HG02623 (cell line): ENCODE results near the gene THYN1.
"Not testable (repeated sequence)": the region's sequence is repeated elsewhere in the genome, so short reads cannot be mapped to it uniquely, and the experiment has no call there.

ENCODE experiments used
- ATAC-seq: cut with Tn5 transposase; IDR thresholded peaks from one replicate; pipeline ENCODE4 v1.9.1; 2021; ENCODE audit warnings: moderate library complexity; ENCODE audit not compliant: unreplicated experiment

Gene THYN1

DNA sequence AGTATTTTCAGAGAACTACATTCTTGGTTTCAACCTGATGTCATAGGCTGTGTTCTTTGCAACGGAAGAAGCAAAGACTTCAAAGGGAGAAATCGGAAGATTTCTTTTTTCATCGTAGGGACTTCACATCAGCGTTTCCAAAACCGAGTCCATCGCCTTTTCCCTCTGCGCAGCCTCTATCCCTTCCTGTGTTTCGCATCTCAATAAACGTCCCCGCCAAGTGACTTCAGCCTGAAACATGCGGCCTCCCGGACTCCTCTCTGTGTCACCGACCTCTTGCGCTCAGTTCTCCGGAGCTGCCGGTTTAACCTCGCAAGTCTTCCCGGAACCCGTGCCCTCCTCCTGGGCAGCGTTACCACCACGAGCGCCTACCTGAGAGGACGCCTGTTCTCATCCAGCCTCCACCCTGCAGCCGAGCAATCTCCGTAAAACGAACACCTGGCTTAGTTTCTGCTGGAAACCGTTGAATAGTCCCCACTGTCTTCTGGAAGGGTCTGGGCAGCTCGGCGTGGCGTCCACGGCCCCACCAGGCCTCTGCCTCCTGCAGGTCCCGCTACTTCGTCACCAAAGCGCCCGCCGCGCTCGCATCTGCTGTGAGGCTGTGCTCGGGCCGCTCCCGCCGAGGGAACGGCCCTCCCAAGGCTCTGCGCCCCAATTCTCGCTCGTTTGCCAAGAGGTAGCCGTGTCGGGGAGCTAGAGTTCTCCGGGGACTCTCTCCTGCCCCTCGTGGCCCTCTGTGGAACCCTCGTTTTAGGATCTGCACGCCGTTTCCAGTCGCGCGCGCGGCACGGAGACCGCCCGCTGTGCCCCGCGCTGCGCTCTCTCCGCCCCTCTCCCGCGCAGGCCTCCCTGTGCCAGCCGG lies 22.6 kb upstream of the THYN1 start, which contains the start of gene GLB1L3:
TSS of gene GLB1L3 (plus strand) at position 846 of the 862 bp plus-strand sequence. CDS start 362 bp downstream, outside the sequence.
- peak; percentile 58 for ATAC-seq

DNA sequence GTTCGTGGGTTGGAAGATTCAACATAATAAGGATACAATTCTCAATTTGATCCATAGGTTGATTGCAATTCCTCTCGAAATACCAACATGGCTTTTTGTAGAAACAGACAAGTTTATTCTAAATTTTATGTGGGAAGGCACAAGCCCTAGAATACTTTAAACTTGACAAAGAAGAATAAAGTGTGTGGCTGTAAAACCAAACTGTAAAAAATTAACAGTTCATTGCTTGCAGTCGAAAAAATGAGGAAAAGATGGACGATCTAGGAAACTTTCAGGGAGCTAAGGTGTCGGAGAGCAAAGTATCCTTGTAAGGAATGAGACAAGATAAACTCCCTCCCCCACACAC lies 22.0 kb upstream of the THYN1 start:
- no peak for ATAC-seq

DNA sequence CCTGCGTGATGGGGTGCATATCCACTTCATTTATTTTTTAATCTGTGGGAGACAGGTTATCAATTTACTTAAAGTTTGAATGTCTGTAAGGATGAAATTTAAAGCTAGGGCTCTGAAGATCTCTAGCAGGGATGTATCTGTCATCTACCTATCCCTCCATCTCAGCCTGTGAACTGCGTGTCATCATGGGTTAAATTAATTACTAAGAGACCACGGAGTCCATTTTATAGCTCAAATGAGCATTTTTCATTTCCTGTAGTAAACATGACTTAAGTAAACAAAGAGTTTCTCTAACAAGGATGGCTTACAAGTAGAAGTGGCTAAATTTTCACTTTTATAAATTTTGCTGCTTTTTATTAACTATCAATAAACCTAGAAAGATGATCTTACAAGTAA lies 20.2 kb upstream of the THYN1 start:
- ATAC-seq: no peak

DNA sequence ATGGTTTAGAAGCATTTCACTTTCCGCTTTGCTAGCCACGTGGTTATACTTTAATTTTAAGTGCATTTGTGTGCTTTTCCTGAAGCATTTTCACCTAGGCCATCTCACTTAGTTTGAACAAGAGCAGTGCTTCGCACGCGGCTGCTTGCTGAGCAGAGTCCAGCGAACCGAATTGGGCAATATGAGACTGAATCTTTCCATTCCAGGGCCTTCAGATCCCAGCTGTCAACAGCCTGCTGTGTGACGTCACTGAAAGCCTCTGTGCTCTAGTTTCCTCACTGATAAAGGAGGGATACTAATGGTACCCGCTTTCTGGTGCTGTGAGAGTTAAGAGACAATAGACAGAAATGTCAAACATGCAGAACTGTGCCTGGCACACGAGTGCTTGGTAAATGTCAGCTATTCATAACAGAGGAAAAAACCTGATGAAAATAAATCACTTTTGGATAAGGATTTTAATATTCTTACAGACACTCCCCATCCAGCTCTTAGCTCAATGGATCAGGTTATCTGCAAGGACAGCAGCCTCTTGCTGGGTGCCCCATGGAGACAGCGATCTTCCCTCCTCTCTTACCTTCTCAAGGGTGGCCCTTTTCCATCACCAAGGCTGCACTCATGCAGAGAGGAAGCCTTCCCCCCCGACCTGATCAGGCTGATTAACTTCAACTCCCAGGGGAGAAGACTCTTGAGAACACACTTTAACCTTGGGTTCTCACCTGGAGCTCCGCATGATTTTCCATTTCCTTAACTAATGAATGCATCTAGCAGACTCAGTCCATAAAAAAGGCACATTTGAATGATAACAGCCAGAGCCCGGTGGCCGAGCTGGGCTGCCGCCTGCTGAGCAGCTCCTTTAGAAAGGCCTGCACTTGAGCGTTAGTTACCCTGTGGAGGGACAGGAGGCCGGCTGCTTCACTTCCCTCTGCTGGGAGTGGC lies 19.5 kb upstream of the THYN1 start:
- ATAC-seq: no peak

DNA sequence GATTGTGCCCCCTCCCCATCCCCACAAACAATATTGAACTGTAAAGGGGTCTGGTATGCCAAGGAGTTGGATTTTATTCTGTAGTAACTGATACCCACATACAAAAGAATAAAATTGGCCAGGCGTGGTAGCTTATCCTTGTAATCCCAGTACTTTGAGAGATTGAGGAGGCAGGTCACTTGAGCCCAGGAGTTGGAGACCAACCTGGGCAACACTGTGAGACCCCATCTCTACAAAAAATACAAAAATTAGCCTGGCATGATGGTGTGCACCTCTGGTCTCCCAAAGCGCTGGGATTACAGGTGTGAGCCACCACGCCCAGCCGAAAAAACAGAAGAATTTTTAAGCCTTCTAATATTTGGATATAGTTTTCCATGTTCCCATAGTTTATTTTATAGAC lies 18.8 kb upstream of the THYN1 start:
- ATAC-seq: no peak

DNA sequence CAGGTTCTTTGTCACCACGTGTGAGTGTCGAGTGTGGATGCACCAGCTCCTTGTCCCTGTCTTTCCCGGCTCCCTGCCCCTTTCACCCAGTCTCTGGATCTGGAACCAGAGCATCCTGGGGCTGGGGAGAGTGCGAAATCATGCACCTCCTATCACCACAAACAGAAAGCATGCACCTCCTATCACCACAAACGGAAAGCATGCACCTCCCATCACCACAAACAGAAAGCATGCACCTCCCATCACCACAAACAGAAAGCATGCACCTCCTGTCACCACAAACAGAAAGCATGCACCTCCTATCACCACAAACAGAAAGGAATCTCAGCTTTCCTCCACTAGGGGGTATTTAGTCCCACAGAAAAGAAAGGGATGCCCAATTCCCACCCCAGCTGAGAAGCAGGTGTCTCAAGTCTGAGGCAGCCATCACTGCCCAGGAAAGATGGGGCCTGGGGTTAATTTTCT lies 17.1 kb upstream of the THYN1 start:
- ATAC-seq: no peak

DNA sequence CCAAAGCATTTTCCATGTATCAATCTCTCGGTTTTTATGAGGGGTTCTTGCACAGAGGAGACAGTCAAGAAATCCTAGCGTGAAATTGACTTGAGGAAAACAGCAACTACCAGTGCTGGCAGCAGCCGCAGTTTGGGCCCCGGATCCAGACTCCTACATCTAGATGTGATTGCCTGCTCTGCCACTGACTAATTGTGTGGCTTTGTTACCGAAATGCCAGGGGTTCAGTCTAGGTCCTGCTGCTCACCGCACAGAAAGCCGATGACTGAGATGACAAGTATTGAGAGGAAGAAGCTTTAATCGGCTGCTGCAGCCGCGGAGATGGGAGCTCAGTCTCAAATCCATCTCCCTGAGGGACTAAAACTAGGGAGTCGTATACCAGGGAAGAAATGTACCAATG lies 14.8 kb upstream of the THYN1 start:
- no peak for ATAC-seq

DNA sequence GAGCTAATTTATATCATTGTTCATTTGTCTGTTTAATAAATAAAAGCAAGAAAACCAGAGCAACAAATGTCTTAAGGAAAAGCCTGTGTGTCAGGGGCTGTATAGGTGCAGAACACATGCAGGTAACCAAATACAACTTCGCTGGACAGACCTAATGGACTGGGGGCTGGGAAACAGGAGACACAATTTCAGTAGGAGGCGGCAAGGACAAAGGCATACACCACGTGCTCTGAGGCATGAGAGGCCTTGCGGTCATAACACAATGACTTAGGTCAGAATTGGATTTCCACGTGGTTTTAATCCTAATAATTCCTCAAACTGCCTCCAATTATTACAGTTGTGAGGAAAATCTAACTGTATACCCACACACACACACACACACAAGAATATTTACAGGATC lies 14.3 kb upstream of the THYN1 start:
- ATAC-seq: no peak

DNA sequence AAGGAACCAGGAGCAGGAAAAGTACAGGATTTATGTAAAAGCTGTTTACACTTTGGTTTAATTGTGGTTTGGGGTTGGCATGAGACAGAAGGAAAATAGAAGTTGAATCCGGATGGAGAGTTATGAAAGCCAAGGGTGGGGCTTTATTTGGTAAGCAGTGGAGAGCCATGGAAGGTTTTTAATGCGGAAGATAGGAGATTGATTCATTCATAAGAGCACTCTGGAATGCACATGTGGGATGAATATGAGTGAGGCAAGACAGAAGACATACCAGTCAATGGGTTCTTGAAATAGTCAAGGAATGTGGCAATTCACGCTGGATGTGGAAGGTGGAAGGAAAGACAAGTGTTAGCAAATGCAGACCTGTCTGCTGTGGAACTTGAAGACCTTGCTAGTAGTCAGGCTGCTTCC lies 13.7 kb upstream of the THYN1 start:
- no peak for ATAC-seq

DNA sequence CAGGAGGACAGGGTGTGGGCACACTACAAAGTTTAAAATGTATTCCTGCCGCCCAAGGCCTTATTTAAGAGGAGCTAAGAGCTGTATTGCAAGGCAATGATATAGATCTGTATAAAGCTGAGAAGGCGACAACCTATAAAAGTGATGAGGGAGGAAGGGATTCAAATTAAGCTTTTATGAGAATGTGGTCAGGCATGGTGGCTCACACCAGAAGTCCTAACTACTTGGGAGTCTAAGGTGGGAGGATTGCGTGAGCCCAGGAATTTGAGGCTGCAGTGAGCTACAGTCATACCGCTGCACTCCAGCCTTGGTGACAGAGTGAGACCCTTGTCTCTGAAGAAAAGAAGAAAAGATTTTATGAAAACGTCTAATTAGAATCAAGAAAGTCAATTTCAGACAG lies 13.3 kb upstream of the THYN1 start:
- ATAC-seq: no peak

DNA sequence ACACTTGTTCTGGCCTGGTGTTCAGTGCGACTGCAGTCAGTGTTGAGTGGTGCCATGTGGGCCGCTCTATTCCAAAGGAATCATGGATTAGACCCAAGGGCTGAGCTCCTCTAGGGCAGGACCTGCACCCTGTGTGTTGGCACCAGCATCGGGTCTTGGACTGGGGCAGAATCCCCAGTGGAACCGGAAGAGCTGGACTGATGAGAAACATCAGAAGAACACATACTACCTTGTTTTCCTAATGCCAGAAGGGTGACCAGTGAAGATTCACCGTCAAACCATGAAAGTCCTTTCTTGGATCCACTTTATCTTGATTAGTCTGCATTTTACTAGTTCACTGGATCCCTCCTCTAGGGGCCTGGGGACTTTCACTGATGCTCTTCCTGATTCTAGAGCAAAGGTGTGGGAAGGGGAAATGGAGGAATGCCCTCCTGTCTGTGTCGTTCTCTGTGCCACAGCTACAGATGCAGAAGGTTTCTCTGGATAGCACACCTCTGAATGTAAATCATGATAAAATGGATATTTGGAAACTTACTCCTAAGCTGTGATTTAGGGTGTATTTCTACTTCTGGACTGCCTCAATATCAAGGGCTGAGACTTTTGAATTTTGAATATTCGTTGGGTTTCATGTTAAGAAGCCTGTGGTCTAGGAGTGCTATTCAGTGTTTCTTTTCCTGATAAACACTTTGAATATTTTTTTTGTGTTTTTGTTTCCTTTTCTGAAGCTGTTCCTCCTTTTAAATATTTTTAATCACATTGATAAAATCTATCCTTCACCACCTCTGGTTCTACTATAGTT lies 12.0 kb upstream of the THYN1 start:
- ATAC-seq: no peak

DNA sequence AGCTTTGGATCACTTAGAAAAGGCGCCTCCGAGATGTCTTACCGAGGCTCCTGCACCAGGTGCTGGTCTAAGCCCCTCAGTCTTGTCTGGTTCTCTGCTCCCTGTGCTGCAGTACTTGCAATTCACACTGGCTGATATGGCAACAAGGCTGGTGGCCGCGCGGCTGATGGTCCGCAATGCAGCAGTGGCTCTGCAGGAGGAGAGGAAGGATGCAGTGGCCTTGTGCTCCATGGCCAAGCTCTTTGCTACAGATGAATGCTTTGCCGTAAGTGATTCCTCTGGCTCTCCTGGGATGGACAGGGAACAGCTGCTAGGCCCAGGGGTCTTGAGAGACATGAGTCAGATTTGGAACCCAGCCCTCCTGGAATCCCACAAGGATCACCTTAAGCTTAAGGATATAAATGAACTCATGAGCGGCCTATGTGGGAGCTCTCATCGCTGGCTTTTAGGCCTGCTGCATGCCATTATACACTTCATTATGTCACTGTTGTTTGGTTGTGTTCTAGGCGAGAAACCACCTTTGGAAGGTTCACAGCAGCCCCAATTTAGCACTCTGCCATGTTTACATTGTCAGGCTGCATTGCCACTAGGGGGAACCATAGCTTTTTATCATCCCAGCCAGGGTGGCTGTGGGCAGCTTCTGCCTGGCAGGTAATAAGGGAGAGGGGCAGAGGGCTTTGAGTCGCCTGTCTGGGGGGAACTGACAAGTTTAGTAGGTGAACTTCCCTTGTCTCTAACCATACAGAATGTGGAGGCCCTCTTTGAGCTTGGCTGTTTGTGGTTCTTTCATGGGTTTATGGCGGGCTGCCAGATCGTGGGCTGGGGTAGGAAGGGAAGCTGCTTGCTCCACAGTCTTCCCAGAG lies 8.7 kb upstream of the THYN1 start:
- ATAC-seq: no peak

DNA sequence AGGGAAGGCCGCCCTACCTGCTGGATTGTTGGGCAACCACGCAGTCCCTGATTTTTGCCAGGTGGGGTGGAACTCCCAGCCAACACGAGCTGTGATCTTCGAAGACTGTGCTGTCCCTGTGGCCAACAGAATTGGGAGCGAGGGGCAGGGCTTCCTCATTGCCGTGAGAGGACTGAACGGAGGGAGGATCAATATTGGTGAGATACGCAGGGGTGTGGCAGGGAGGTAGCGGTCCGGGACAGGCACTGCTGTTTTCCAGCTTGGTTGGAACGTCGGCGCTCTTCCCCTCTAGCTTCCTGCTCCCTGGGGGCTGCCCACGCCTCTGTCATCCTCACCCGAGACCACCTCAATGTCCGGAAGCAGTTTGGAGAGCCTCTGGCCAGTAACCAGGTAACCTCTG lies 7.8 kb upstream of the THYN1 start:
- ATAC-seq: no peak

DNA sequence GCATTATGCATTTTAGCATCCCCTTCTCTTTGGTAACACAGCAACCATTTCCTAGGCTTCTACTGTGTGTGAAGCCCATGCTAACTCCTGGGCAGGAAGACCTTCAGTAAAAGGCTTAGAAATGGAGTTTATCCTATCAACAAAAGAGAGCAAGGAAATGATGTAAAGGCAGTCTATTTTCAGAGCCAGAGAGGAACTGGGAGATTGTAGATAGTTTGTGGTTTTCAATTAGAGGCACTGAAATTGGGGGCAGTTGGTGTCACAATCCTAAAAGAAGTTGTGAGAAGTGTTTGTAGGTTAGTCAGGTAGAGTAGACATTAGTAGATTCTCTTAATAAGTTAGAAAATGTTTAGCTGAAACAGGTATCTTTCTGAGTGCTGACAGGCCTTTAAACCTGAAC lies 7.4 kb upstream of the THYN1 start:
- no peak for ATAC-seq

DNA sequence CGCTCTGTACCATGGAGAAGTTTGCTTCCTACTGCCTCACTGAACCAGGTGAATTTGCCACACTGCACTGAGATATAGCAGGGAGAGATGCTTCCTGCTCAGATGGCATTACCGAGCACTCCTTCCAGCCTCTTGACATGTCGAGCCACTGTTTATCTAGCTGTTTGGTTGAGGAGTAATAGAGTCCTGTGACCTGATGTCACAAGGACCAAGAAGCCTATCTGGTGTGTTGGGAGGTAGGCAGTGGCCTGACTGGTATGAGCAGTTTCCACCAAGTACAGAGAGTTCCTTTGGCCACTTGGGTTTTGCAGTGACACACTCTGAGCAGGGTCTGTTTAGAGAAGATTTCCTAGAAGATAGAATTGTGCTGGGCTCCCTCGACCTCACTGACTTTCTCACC lies 5.4 kb upstream of the THYN1 start:
- ATAC-seq: no peak

DNA sequence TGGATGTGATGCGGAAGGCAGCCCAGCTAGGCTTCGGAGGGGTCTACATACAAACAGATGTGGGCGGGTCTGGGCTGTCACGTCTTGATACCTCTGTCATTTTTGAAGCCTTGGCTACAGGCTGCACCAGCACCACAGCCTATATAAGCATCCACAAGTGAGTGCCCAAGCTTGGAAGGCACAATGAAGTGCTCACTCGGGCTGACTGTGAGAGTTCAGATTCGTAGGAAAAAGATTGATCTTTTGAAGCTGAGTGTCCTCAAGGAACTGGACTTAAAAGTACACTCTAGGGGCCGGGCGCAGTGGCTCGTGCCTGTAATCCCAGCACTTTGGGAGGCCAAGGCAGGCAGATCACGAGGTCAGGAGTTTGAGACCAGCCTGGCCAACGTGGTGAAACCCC lies 3.9 kb upstream of the THYN1 start:
- no peak for ATAC-seq

DNA sequence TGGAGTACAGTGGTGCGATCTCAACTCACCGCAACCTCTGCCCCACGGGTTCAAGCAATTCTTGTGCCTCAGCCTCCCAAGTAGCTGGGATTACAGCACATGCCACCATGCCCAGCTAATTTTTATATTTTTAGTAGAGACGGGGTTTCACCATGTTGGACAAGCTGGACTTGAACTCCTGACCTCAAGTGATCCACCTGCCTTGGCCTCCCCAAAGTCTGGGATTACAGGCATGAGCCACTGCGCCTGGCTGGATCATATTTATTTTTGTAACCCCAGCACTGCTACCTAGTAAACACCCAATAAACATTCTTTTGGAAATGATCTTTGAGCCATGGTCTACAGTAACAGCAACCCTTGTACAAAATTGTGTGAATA lies 2.0 kb upstream of the THYN1 start:
- not testable (repeated sequence) for ATAC-seq

DNA sequence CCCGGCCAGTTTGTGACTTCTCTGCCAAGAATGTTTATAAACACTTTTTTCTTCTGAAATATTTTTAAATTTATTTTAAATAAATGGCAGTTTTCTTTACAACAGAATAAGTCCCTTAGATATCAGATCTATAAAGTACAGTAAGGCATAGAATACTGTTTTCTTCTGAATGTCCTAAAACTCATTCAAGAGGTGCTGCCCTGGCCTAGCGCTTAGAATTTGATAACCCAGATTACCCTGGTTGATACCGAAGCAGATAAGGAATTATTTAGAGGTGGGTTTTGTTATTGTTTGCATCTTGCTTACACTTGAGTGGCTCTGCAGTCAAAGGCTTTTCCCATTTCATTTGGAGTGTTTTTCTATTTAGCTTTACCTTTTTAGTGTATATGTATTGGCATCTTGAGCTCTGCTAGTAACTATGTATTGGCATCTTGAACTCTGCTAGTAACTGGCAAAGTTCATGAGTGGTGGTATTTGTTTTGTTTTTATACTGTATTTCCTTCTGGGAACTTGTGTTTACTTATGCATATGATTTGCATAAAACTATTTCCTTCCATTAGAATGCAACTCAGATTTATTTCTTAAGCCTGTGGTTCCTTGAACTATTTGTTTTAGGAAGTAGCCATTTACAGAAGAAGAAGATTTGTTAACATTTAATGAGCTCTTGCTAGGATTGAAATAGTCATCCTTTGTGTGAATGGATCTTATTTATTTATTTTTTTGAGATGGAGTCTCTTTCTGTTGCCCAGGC lies 1.5 kb upstream of the THYN1 start:
- ATAC-seq: no peak
